ENCODE data around the gene RAP2A.

- no peak for TF ChIP-seq CTCF (IDR thresholded peaks at IDR 0.05)
- no peak for TF ChIP-seq POLR2A (IDR thresholded peaks at IDR 0.05)
These were observed 65.2 kb downstream of the RAP2A start for GRCh38 chr13:97499181-97499580.

Measured in uterus (tissue), 2 donors.